Right lobe of liver (tissue), 4 donors: ENCODE data around the gene RNF8.

Source experiments
- POLR2A ChIP-seq: fragments of 450-650 bp; IDR thresholded peaks from one replicate; pipeline ENCODE4 v1.6.1; 2017; ENCODE audit warnings: antibody characterized with exemption, mild to moderate bottlenecking
- TF ChIP-seq, protein P1 (sequence below), 4 donors: fragments of 200-600 bp in 3 of 4; fragments of 450-650 bp in 1 of 4; IDR thresholded peaks; one replicate each; pipeline versions ENCODE4 v1.5.1 to v1.8.0; 2016 to 2022; ENCODE audit warnings: antibody characterized with exemption in 4 of 4, mild to moderate bottlenecking in 2 of 4
- donor health status: DM: no; HTN: no; CAD: no.
- donor health status: DM: no; HTN: no; CAD: no.
- donor health status: DM: no; HTN: yes; CAD: no.

DNA sequence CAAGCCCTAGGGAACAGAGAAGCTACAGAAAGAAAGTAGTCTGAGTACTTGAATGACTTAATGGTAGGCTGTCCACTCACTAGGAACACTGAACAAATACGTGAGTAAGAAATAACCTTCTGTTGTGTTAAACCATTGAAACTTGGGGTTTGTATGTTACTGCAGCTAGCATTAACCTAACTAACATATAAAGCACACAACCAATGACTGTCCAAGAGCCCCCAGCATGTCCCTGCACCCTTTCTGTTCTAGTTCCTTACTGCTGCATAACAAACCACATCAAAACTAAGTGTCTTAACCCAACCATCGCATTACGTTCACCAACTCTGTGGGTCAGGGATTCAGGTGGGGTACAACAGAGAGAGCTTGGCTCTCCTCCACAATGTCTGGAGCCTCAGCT is 10.5 kb upstream of the RNF8 start:
- TF ChIP-seq, protein P1, sequence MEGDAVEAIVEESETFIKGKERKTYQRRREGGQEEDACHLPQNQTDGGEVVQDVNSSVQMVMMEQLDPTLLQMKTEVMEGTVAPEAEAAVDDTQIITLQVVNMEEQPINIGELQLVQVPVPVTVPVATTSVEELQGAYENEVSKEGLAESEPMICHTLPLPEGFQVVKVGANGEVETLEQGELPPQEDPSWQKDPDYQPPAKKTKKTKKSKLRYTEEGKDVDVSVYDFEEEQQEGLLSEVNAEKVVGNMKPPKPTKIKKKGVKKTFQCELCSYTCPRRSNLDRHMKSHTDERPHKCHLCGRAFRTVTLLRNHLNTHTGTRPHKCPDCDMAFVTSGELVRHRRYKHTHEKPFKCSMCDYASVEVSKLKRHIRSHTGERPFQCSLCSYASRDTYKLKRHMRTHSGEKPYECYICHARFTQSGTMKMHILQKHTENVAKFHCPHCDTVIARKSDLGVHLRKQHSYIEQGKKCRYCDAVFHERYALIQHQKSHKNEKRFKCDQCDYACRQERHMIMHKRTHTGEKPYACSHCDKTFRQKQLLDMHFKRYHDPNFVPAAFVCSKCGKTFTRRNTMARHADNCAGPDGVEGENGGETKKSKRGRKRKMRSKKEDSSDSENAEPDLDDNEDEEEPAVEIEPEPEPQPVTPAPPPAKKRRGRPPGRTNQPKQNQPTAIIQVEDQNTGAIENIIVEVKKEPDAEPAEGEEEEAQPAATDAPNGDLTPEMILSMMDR (IDR thresholded peaks at IDR 0.05), result no peak
- TF ChIP-seq POLR2A, result no peak
